ENCODE results near the gene STX3. TPM values are rescaled to one million over a fixed set of nuclear protein-coding genes. Genes with fewer than 3 reads are reported as not detected.

STX3 gene
- total and polyA plus RNA-seq, 2 of the 8 experiments (the other 6 are each of a cell fraction or from before 2014, with no cell fraction given): 50.5 to 56.1 TPM

DNA sequence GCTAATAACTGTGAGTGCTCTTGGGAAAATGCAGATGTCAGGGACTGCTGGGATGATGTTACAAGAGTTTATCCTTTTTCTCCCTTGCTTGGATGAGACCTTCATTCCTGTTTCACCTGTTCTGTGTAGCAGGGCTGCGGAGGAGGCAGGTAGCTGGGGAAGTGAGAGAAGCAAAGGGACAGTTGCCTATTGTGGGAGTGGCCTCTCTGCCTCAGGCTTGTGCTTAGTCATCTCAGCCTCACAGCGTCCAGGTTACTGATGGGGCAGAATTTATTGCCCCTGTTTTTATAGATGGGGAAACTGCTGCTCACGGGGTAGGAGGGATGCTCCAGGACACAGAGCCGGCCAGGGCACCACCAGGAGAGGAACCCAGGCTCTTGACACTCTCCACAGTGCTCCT is 1.7 kb downstream of the STX3 start:
- no peak overlapping the region for H4K91ac ChIP-seq (replicated peaks; ENCODE audit: insufficient read length, low read length)
- no peak overlapping the region for H2AFZ ChIP-seq (ENCODE audit: low read length)
- DNase-seq (ENCODE audit: low read depth in 1 of 2, low spot score in 2 of 2): no peak
- peak overlapping the region; percentile 87 to 89 for H3K4me2 ChIP-seq (ENCODE audit: insufficient read depth in 1 of 2, low read depth in 2 of 2, low read length in 2 of 2)
- no peak overlapping the region for H4K5ac ChIP-seq (ENCODE audit: insufficient read length, low read depth, low read length)
- H3K23ac ChIP-seq (ENCODE audit: insufficient read length): no peak overlapping the region
- TF ChIP-seq JUND (IDR thresholded peaks at IDR 0.05; ENCODE audit: low read length) (no peak), ATF2 (IDR thresholded peaks at IDR 0.05; ENCODE audit: low read length) (no peak), KDM1A (IDR thresholded peaks at IDR 0.05; ENCODE audit: borderline replicate concordance, low read length) (no peak), USF2 (IDR thresholded peaks at IDR 0.05; ENCODE audit: low read length) (no peak), HDAC2 (IDR thresholded peaks at IDR 0.05; ENCODE audit: borderline replicate concordance in 1 of 2, low read depth in 2 of 2, low read length in 2 of 2) (no peak), ZNF274 (IDR thresholded peaks at IDR 0.05; ENCODE audit: borderline replicate concordance, extremely low read depth, low read length) (no peak), GTF2F1 (IDR thresholded peaks at IDR 0.05; ENCODE audit: borderline replicate concordance, low read depth, low read length) (no peak), JUN (IDR thresholded peaks at IDR 0.05; ENCODE audit: low read depth, low read length) (no peak)
- ChIA-PET POLR2A (ENCODE audit: partially characterized antibody) (interaction anchor here (1.1 to 3.0 kb wide), 3 partner anchors 8 to 45 kb away, joined by 3 to 8 read pairs (median 4); no protein-coding TSS in a partner anchor), CTCF (ENCODE audit: partially characterized antibody) (interaction anchor here (0.9 to 5.5 kb wide), 5 partner anchors 10 to 79 kb away, joined by 3 to 48 read pairs (median 7); no protein-coding TSS in a partner anchor)
- peaks cover 24 to 61% of the 10 kb centered on the region in 2 experiments for H3K79me2 ChIP-seq (ENCODE audit: control insufficient read depth in 1 of 2, insufficient read depth in 2 of 2, low read length in 2 of 2)
- H3K18ac ChIP-seq (ENCODE audit: extremely low read depth, low read length): 0 out of 2 replicates have a peak overlapping the region, but pooled peaks have one; percentile 55
- H3K56ac ChIP-seq (replicated peaks; ENCODE audit: insufficient read length, low read depth, low read length): no peak overlapping the region
- WGBS, 2 experiments (ENCODE audit: extremely low coverage in 1 of 2, insufficient coverage in 1 of 2, insufficient read length in 1 of 2, insufficient replicate concordance in 2 of 2, low coverage in 1 of 2, low lambda C conversion rate in 2 of 2, missing lambda C conversion rate in 1 of 2): 67% methylated on average over 4 of the region's 4 CpGs; no CpG with 5 or more reads in 1 of the 2 experiments
- peaks cover 0 to 6% (median 0%) of the 10 kb centered on the region in 4 experiments; a peak in 1 of 7 replicates for H3K27me3 ChIP-seq (replicated peaks in 1 of 4; ENCODE audit: control insufficient read depth in 3 of 4, extremely low read depth in 1 of 4, insufficient read depth in 3 of 4, low read length in 3 of 4)
- H3K4me1 ChIP-seq (replicated peaks in 1 of 4; ENCODE audit: control insufficient read depth in 3 of 4, insufficient read depth in 4 of 4, low read length in 3 of 4): peaks cover 2 to 11% (median 7%) of the 10 kb centered on the region in 4 experiments; a peak in 6 of 7 replicates
- no peak for FAIRE-seq
- no peak overlapping the region for H2BK5ac ChIP-seq (ENCODE audit: low read depth, low read length)
- H2AK5ac ChIP-seq (ENCODE audit: low read depth, low read length): no peak overlapping the region
- no peak overlapping the region for H2BK120ac ChIP-seq (replicated peaks; ENCODE audit: low read depth, low read length)
- no peak overlapping the region for H2BK20ac ChIP-seq (ENCODE audit: low read length)
- peaks cover 7 to 22% of the 10 kb centered on the region in 2 experiments for H4K20me1 ChIP-seq (replicated peaks in 1 of 2; ENCODE audit: control insufficient read depth in 1 of 2, insufficient read depth in 2 of 2, low read length in 2 of 2)
- no peak overlapping the region for H2BK15ac ChIP-seq (ENCODE audit: low read length)
- H3K14ac ChIP-seq (ENCODE audit: insufficient read length): no peak overlapping the region
- H3K23me2 ChIP-seq (ENCODE audit: low read depth, low read length): peaks cover 10% of the 10 kb centered on the region; the same call in 1 of the 2 replicates
- H3K9me3 ChIP-seq (ENCODE audit: insufficient read depth in 2 of 2, low read depth in 1 of 2, low read length in 1 of 2): no peaks in the 10 kb centered on the region
- H2BK12ac ChIP-seq (ENCODE audit: low read depth, low read length): no peak overlapping the region
- no peak overlapping the region for H3K4ac ChIP-seq (replicated peaks; ENCODE audit: insufficient read length, low read depth, low read length)
- H3K79me1 ChIP-seq (ENCODE audit: low read depth, low read length): peaks cover 25% of the 10 kb centered on the region
- no peaks in the 10 kb centered on the region for H3K36me3 ChIP-seq (ENCODE audit: control insufficient read depth in 2 of 4, insufficient read depth in 4 of 4, low read length in 3 of 4)
- H3K4me3 ChIP-seq (ENCODE audit: extremely low read depth in 1 of 4, insufficient read depth in 2 of 4, low read depth in 3 of 4, low read length in 4 of 4): peak overlapping the region in 2 of 4 experiments; percentile 88 to 94; a peak in 3 of 8 replicates
- H3K9ac ChIP-seq (replicated peaks in 1 of 4; ENCODE audit: extremely low read depth in 1 of 4, low read depth in 3 of 4, low read length in 3 of 4): no peak overlapping the region; a peak in 1 of 7 replicates
- H4K8ac ChIP-seq (ENCODE audit: extremely low read depth, insufficient read depth, low read length): no peak overlapping the region
- no peak overlapping the region for H3K27ac ChIP-seq (ENCODE audit: low read depth, low read length)

Measured in H1 (cell line).